ENCODE measurements around the gene CA10.

GRCh38 chr17:52124561-52124960 is 34.0 kb downstream of the CA10 start:
- TF ChIP-seq CTCF (IDR thresholded peaks at IDR 0.05) (no peak), POLR2AphosphoS5 (IDR thresholded peaks at IDR 0.05) (no peak), EP300 (IDR thresholded peaks at IDR 0.05) (no peak), POLR2A (IDR thresholded peaks at IDR 0.05) (no peak)

Measured in gastroesophageal sphincter (tissue), 3 donors.